GM23248 (cell line): Measurements from ENCODE around the gene BFSP1.

ENCODE experiments used
- EZH2 ChIP-seq: fragments of 200-600 bp; sonication (generic); IDR thresholded peaks from 2 replicates; pipeline ENCODE4 v1.6.1; 2018; ENCODE audit warnings: antibody characterized with exemption, mild to moderate bottlenecking; ENCODE audit not compliant: insufficient read depth, poor library complexity, severe bottlenecking
- EZH2phosphoT487 ChIP-seq: fragments of 200-600 bp; sonication (generic); IDR thresholded peaks from 2 replicates; pipeline ENCODE4 v1.6.1; 2018; ENCODE audit warnings: antibody characterized with exemption, moderate library complexity, mild to moderate bottlenecking, low read depth; ENCODE audit not compliant: insufficient read depth

DNA sequence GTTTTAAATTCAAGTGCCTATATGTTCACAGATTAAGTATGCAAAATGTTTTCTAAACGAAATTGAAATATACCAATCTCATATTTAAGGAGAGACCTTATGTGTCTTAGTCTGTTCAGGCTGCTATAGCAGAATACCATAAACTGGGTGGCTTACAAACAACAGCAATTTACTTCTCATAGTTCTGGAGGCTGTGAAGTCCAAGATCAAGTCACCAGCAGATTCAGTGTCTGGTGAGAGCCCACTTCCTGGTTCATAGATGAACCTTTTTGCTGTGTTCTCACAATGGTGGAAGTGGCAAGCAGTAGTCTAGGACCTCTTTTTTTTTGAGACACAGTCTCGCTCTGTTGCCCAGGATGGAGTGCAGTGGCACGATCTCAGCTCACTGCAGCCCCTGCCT lies 35.2 kb upstream of the BFSP1 start:
- TF ChIP-seq EZH2phosphoT487 (no peak), EZH2 (no peak)
